GM06990 (cell line): Measurements from ENCODE around the gene SEPTIN6.

Experiments
- DNase-seq: peaks from one replicate; pipeline ENCODE4 v3.0.0-alpha.2; 2011; ENCODE audit not compliant: insufficient read length; ENCODE audit errors: extremely low read depth
- H3K27me3 ChIP-seq: replicated peaks from 2 replicates; pipeline ENCODE4 v1.6.0; 2011; ENCODE audit warnings: low read length; ENCODE audit not compliant: control insufficient read depth, insufficient read depth
- H3K36me3 ChIP-seq: 2 replicates; pipeline ENCODE4 v1.5.1; 2011; ENCODE audit warnings: low read length; ENCODE audit not compliant: control insufficient read depth, insufficient read depth
- H3K4me3 ChIP-seq: replicated peaks from 2 replicates; pipeline ENCODE4 v1.5.1; 2011; ENCODE audit warnings: low read depth, mild to moderate bottlenecking, control low read depth, low read length
- TF ChIP-seq, protein P1 (sequence below): IDR thresholded peaks from 2 replicates; pipeline ENCODE4 v1.5.1; 2011; ENCODE audit warnings: low read length, control low read depth, mild to moderate bottlenecking, inconsistent platforms; ENCODE audit not compliant: insufficient read depth, poor library complexity, severe bottlenecking

The SEPTIN6 gene

DNA sequence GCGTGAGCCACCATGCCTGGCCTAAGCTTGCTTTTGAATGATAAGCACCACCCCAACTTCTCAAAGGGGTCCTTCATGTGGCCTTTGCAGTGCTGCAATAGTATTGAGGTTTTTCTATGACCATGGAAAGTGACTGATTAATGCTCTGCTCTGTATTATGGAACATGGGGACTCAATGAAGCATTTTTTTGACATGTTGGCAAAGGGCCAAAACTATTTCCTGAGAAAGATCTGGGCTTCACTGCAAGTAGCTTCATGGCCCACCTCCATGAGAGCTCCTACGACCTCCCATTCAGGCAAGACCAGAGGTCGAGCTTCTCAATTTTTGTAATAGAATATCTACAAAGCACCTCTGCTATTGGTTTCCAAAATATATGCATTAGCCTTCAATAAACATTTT is 16.7 kb upstream of the SEPTIN6 start:
- DNase-seq = no peak
- H3K27me3 ChIP-seq = no peaks in the 10 kb centered on the region
- no peaks in the 10 kb centered on the region for H3K36me3 ChIP-seq
- no peak overlapping the region for H3K4me3 ChIP-seq
- TF ChIP-seq, protein P1, sequence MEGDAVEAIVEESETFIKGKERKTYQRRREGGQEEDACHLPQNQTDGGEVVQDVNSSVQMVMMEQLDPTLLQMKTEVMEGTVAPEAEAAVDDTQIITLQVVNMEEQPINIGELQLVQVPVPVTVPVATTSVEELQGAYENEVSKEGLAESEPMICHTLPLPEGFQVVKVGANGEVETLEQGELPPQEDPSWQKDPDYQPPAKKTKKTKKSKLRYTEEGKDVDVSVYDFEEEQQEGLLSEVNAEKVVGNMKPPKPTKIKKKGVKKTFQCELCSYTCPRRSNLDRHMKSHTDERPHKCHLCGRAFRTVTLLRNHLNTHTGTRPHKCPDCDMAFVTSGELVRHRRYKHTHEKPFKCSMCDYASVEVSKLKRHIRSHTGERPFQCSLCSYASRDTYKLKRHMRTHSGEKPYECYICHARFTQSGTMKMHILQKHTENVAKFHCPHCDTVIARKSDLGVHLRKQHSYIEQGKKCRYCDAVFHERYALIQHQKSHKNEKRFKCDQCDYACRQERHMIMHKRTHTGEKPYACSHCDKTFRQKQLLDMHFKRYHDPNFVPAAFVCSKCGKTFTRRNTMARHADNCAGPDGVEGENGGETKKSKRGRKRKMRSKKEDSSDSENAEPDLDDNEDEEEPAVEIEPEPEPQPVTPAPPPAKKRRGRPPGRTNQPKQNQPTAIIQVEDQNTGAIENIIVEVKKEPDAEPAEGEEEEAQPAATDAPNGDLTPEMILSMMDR = no peak

DNA sequence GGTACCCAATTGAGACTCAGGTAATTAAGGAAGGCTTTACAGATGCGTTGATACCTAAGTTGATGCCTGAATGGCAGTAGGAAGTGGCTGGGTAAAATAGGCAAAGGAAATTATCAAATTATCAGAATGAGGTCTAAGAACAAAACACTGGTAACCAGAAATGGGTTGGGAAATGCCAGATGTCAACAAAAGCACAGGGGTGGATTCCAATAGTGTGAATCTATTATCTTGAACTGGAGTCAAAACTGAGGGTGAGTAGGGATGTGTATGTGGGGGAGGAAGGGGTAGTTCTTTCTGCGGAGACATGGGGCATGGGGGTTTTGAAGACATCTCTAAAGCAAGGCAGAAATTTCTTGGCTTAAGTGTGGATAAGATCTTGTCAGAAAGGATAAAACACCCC is 16.0 kb upstream of the SEPTIN6 start:
- Histone ChIP-seq H3K27me3 (no peaks in the 10 kb centered on the region), H3K4me3 (no peak overlapping the region), H3K36me3 (no peaks in the 10 kb centered on the region)
- TF ChIP-seq, protein P1 = no peak
- no peak for DNase-seq

DNA sequence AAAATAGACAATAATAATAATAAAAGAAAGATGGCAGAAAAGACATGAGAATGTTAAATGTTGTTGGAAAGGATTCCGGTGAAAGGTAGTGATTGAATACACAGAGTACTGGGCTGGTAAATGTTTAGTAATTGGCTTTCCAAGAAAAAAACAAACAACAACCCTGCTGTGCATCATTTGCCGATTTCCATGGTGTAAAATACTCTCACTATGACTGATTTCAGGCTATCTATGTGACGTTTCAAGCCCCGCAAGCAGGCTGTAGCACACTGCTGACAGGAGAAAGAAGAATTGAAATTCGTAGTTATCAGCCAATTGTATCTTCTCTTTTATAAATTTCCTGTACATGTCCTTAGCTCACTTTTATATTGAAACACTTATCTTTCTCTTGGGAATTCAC is 13.6 kb upstream of the SEPTIN6 start:
- Histone ChIP-seq H3K36me3 (no peaks in the 10 kb centered on the region), H3K4me3 (no peak overlapping the region), H3K27me3 (no peaks in the 10 kb centered on the region)
- DNase-seq = no peak
- TF ChIP-seq, protein P1 = no peak

DNA sequence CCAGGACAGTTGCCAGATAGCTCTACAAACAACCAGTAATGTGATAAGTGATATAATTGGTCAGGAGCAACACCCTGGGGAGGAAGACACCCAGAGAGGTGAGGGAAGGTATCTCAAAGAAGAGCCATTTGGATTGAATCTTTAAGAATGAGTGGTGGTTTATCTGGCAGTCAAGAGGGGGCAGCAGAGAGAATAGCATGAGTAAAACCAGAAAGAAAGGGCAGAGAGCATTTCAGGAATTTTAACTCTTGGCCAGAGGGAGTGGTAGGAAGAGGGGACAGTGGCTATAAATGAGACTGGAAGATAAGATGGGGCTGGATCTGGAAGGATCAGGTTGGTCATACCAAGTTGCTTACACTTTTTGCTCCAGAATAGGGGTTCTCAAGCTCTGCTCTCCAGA is 5.9 kb upstream of the SEPTIN6 start:
- Histone ChIP-seq H3K4me3 (no peak overlapping the region), H3K27me3 (no peaks in the 10 kb centered on the region), H3K36me3 (no peaks in the 10 kb centered on the region)
- no peak for DNase-seq
- TF ChIP-seq, protein P1 = peak; percentile 70

DNA sequence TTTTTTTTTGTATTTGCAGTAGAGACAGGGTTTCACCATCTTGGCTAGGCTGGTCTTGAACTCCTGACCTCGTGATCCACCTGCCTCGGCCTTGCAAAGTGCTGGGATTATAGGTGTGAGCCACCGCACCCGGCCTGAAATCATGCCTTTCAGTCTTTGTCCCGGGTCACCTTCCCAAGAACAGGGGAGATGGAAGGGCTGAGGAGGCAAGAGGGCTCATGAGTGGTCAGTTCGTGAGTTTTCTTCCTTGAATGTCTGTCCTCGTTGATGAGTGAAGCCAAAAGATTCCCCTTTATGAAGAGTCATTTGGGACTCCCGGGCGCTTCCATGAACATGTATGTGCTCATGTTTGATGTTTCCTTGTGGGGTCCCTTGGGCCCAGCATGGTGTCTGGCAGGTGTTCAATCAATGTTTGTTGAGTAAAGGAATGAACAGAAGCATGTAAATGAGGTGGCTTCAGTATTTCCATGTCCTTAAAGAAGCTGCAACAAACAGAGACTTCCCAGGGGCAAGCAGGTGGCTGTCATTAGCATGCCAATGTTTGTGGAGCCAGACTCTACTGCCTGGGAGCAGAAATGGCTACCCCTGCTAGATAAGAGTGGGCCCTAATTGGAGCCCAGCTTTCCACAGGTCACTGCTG is 3.4 kb upstream of the SEPTIN6 start:
- no peak for DNase-seq
- Histone ChIP-seq H3K27me3 (no peaks in the 10 kb centered on the region), H3K36me3 (no peaks in the 10 kb centered on the region), H3K4me3 (no peak overlapping the region)
- TF ChIP-seq, protein P1 = no peak
